Measurements from ENCODE around the gene RFNG.
A peak's percentile ranks its signal among the peaks of the same experiment; 100 is the strongest.

The RFNG gene

DNA sequence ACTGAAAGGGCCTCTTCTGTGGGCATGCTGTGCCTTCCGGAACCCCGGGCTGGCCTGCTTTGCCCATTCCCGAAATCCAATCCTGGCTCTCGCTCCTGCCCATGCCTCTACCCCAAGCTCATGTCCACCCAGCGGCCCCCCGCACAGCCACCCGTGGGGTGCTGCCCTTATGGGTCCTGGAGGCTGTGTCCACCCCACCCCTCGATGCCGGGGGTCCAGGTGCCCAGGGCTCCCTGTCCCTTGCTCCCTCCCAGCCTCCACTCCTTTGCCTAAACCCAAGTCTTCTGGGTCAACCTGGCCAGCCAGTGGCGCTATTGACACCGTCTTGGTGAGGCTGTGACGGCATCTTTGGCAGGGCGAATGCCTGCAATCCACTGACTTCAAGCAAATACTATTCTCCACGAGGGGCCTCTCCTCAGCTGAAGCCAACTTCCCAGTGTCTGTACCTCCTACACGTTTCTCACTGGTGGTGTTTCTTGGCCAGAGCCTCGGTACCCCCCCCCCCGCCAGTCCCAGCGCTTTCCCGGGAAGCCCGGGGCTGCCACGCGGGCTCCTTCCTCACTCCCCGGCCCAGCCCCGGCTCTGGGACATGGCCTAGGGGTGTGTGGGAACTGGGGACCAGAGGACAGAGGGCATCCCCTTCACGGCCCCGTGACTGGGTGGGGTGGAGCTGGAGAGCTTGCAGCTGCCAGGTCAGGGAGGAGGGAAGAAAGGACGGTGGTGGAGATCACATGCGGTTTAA is 26.2 kb upstream of the RFNG start:
- DNase-seq (ENCODE audit: low read depth in 2 of 2) = no peak

DNA sequence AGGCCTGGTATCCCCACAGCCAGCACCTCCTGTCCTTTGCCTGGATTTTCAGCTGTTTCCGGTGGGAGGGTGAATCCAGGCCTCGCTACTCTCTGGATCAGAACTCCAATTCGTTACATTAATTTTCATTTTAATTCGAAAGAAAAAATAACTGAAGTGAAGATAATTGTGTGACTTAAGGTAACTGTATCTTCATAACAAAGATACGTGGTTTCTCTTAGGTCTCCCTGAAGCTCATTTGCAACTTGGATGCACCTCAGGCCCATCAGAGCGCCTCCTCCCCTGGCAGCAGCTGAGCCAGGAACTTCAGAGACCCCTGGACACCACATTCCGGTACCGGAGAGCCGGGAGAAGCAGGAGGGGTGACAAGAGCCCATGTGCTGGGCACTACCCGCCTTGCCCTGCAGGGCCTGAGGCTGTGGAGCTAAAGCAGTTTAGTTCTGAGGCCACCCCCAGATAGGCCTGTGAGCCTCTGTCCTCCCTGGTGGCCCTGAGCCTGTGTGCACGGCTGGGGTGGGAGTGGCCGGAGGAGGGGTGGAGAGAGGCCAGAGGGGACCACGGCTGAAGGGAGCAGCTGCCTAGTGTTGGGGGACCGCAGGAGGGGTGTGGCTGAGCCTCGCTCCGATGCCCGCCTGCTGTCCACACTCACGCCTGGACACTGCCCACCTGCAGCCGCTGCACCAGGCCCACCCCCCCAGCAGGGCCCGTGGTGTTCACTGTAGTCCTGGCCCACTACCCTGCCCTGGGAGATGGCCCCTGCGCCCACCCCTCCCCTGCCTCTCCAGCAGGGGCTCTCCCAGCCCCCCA is 25.4 kb upstream of the RFNG start:
- DNase-seq (ENCODE audit: low read depth in 2 of 2) = no peak

DNA sequence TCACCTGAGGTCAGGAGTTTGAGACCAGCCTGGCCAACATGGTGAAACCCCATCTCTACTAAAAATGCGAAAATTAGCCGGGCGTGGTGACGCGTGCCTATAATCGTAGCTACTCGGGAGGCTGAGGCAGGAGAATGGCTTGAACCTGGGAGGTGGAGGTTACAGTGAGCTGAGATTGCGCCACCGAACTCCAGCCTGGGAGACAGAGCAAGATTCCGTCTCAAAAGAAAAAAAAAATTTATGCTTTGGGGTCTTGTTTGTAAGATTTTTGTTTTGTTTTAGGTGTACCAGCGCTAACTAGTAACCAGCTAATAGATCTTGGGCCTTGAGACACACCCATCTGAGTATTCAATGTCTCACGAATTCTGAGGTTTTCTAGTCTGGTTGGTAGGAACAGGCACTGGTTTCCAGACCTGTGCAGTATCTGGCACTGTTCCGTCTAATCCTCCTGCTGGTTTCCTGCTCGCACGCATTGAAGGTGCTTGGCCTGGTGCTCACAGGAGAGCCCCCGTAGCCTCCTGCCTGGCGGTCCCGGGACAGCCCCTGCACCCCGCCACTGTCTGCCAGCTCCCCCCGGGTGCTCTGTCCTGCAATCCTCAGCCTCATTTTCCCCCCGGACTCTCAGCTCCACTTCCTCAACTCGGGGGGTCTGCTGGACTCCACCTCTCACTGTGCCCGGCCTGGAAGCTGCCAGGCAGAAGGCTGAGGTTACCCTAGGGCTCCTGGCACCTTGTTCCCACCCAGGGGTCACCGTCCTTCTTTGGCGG is 24.6 kb upstream of the RFNG start:
- no peak for DNase-seq (ENCODE audit: low read depth in 2 of 2)

- no peak for DNase-seq (ENCODE audit: low read depth in 2 of 2)
These were observed 21.8 kb upstream of the RFNG start for GRCh38 chr17:82073446-82073845.

DNA sequence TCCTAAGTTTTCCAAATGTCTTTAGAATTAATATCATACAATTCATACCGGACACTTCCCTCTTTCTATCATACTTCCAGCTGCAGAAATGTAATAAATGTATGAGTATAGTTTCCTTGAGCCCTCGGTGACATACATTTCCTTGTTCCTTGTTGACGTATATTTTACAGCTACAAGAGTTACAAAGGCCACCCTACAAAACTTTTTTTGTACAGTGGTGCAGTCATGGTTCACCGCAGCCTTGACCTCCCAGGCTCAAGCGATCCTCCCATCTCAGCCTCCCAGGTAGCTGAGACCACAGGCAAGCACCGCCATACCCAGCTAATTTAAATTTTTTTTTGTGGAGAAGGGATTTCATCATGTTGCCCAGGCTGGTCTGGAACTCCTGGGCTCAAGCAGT is 21.2 kb upstream of the RFNG start:
- no peak for DNase-seq (ENCODE audit: low read depth in 2 of 2)

DNA sequence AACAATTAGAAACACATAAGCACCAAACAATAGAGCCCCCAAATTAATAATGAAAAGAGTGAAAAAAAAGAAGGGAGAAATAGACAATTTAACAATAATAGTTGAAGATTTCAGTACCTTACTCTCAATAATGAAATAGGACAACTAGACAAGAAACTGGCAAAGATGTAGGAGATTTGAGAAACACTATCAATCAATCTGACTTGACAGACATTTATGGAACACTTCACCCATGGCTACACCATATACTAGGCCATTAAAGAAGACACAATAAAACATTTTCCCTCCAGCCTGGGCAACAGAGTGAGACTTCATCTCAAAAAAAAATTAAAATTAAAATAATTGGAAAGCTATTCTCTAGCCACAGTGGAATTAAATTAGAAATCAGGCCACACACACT is 19.0 kb upstream of the RFNG start:
- DNase-seq (ENCODE audit: low read depth in 2 of 2) = no peak

DNA sequence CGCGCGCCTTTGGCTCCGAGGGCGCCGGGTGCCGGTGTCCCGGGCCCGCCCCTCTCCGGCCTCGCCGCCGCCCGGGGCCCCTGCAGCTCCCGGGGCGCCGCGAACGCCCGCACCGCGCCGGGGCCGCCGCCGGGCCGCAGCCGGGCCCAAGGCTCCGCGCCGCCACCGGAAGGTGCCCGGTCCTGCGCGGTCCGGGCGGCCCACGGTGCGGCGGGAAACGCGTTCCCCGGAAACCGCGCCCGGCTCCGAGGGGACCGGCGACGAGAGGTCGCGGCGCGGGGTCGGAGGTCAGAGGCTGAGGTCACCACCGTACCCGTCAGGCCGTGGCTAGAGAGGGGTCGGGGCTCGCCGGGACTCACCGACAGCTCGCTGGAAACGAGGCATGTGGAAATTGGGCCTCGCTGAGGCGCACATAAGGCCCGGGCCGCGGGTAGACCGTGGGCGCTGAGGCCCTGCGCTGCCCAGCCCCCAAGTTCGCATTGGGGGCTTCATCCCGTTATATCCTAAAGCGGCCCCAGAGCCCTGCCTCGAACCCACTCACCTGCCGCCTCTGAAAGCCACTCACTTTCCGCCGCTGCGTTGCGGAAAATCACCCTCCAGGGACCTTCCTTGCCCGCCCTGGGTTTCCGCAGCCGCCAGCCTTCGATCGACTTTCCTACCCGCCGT is 14.2 kb upstream of the RFNG start, which contains the start of gene DUS1L:
Gene DUS1L, minus strand, starts transcription at position 167 of the 666 bp plus-strand sequence. CDS start 745 bp downstream, outside the sequence.
- peak; percentile 53 to 61 for DNase-seq (ENCODE audit: low read depth in 2 of 2)

DNA sequence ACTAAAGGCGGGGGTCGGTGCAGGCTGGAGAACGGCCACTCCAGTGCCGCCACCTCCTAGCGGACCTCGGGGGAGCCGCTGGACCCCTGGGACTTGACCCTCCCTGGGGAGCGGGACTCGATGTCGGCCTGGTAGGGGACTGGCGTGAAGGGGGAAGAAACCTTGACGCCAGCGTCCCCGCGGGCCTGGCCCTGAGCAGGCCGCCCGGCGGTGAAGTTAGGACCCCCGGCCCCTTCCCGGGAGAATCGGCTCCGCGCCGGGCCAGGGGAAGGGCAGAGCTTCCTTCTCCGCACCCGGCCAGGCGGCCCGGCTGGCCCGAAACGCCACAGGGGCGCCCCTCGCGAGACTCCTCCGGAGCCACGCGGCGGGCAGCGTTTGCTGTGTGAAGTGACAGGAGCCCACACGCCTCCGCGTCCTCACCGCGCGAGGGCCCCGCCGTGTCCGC is 13.6 kb upstream of the RFNG start:
- DNase-seq (ENCODE audit: low read depth in 2 of 2) = no peak

- no peak for DNase-seq (ENCODE audit: low read depth in 2 of 2)
These were observed 13.0 kb upstream of the RFNG start for GRCh38 chr17:82064433-82065192.

DNA sequence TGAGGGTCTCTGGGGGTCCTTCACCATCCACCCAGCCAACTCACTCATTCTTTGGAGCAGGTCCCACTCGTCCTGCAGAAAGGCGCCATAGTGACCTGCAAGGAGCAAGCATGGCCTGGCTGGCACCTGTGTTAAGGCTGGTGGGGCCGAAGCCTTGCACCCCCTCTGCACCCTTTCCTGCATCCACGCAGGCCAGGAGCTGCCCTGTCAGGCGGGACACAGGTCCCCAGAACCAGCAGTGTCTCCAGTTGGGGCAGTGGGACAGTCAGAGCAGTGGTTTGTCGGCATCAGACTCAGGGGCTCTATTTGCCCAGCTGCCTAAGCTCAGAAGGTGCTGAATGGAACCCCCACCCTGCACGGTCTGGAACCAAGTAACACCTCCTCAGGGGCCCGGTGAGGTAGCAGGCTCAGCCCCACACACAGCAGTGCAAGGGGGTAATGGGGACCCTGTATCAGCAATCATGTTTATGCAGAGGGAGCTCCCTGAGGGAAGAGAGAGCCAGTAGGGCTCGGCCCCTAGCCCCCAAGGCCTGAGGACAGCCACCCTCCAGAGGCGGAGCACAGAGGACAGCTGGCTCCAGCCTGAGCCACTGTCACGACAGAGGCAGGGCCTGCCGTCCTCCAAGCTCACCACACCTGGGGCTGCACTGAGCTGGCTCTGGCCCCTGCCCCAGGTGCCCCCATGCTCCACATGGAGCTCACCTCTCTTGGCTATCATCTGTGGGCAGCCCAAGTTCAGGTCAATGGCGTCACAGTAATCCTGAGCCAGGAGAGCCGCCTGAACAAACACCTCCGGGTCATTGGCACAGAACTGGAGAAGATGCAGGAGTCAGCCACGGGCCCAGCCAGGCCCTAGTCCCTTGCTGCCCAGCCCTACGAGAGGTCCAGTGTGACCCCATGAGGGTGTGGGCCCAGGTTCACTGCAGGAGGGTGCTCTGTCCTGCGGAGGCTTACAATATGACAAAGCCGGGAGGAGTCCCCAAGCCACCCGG is 12.1 kb upstream of the RFNG start:
- DNase-seq (ENCODE audit: low read depth in 2 of 2) = no peak

GRCh38 chr17:82062984-82063368 is 11.4 kb upstream of the RFNG start:
- no peak for DNase-seq (ENCODE audit: low read depth in 2 of 2)

GRCh38 chr17:82062076-82062983 is 10.7 kb upstream of the RFNG start:
- DNase-seq (ENCODE audit: low read depth in 2 of 2) = no peak

- no peak for DNase-seq (ENCODE audit: low read depth in 2 of 2)
These were observed 9.7 kb upstream of the RFNG start for GRCh38 chr17:82061047-82061925.

GRCh38 chr17:82060614-82061013 is 9.0 kb upstream of the RFNG start:
- no peak for DNase-seq (ENCODE audit: low read depth in 2 of 2)

GRCh38 chr17:82060001-82060380 is 8.4 kb upstream of the RFNG start:
- DNase-seq (ENCODE audit: low read depth in 2 of 2) = no peak

DNA sequence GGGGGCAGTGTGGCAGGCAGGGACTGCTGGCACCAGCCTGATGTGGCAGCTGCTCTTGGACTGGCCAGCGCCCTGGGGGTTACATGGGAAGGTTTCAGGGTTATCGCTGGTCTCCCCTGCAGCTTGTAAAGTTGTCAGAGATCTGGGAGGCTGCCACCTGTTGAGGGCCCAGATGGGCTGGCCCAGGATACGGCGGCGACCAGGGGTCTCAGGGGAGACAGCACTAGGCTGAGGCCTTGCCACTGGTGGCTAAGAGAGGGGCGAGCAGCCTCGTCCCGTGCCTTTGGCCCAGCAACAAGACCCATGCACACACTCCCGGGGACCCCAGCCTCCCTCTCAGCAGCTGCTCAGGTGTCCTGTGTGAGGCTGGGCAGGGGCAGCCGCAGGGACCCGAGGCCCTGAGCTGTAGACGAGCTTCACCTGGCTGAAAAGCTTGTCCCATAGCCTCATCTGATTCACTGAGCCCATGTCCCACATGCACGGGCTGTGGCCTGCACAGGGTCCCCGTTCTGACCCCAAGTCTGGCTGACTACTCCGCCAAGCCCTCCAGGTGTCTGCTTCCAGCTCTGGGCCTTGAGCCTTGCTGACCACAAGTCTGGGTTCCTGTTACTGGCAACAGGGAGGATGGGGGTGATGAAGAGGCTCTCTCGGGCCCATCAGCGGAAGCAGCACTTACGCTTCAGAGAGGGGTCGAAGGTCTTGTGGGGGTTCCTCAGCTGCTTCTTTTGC is 7.8 kb upstream of the RFNG start:
- DNase-seq (ENCODE audit: low read depth in 2 of 2) = no peak

DNA sequence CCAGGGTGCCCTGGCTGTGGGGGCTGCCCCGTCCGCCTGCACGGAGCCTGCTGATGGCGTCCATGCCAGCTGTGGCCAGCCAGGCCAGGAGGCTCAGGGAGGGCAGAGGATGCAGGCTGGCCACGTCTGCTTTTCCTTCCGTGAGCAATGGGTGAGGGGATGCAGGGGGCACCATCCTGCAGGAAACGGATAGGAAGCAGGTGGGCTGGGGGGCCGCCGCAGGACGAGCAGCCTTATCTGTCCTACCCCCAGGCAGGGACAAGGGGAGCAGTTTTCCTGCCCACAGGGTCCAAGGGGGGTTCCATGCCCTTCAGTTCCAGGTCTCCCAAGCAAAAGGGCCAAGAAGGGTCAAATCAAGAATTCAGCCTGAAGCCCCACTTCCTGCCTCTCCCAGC is 7.2 kb upstream of the RFNG start:
- DNase-seq (ENCODE audit: low read depth in 2 of 2) = no peak

Measured in stimulated activated CD8-positive, alpha-beta memory T cell treated with anti-CD3 and anti-CD28 coated beads, Interleukin-15, amount 100 ng/mL, for 48 hours (primary cell).